ENCODE results near the gene DRAXIN.

DNA sequence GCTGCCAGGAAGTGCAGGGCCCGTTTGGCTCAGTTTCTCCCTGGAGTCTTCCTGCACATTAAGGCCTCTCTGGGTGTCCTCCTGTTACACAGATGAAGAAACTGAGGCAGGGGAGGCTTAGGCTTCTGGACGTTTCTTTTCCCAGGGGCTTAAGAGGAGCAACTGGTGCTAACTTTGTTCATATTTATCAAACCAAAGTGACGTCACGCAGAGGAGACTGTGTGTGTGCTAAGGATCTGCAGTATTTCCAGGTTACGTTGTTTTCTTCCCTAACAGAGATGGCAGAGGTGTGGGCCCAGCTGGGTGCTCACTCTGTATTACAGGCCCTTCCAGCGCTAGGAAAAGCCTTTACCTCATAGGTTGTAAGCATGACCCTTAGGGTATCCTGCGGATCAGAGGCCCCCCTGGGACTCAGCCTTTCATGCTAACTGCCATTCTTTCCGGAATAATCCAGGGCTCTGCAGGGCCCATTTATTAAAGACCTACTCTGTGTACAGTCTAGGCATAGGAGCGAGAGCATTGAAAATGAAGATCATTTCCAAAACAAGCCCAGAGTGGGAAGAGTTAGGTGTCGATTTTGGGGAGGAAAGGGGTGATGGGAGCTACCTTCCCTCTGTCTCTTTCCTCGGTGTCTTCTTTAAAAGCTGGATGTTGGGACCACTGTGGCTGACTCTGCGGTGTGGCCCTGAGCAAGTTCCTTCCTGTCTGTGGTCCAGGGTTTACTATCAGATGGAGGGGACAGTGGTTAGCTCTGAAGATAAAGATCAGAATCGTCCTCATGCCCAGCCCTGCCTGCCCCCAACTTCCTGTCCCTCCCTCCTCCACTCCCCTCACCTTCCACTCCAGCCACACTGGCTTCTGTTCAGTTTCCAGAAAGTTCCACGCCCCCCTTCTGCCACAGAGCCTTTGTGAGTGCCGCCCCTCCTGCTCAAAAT lies 49.0 kb downstream of the DRAXIN start:
- TF ChIP-seq, protein P1, sequence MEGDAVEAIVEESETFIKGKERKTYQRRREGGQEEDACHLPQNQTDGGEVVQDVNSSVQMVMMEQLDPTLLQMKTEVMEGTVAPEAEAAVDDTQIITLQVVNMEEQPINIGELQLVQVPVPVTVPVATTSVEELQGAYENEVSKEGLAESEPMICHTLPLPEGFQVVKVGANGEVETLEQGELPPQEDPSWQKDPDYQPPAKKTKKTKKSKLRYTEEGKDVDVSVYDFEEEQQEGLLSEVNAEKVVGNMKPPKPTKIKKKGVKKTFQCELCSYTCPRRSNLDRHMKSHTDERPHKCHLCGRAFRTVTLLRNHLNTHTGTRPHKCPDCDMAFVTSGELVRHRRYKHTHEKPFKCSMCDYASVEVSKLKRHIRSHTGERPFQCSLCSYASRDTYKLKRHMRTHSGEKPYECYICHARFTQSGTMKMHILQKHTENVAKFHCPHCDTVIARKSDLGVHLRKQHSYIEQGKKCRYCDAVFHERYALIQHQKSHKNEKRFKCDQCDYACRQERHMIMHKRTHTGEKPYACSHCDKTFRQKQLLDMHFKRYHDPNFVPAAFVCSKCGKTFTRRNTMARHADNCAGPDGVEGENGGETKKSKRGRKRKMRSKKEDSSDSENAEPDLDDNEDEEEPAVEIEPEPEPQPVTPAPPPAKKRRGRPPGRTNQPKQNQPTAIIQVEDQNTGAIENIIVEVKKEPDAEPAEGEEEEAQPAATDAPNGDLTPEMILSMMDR (conservative IDR thresholded peaks at IDR 0.05; ENCODE audit: low read length): no peak
- TF ChIP-seq EZH2phosphoT487 (IDR thresholded peaks at IDR 0.05; ENCODE audit: borderline replicate concordance, low read depth, low read length): no peak

Data from OCI-LY7 (cell line).